GM23338 (cell line): ENCODE results near the gene SCUBE2. TPM values are rescaled to one million over a fixed set of nuclear protein-coding genes. Genes with fewer than 3 reads are reported as not detected.

ENCODE experiments used
- ATAC-seq: fragments of 200-7000 bp; cut with Tn5 transposase; 3 replicates; pipeline ENCODE4 v1.9.1; 2020
- DNase-seq: peaks from one replicate; pipeline ENCODE4 v3.0.0-alpha.2; 2015; ENCODE audit warnings: low spot score
- H2AFZ ChIP-seq: fragments of 200-600 bp; sonication (generic); 2 replicates; pipeline ENCODE4 v1.8.0; 2016; ENCODE audit warnings: antibody characterized with exemption, mild to moderate bottlenecking, moderate library complexity
- H3F3A ChIP-seq: fragments of 200-600 bp; sonication (generic); replicated peaks from 2 replicates; pipeline ENCODE4 v1.8.0; 2017; ENCODE audit warnings: antibody characterized with exemption, mixed run types, low read depth
- H3K27ac ChIP-seq: fragments of 200-600 bp; sonication (generic); 2 replicates; pipeline ENCODE4 v1.6.1; 2016; ENCODE audit warnings: low read depth
- H3K27me3 ChIP-seq: fragments of 200-600 bp; sonication (generic); 2 replicates; pipeline ENCODE4 v1.8.0; 2016; ENCODE audit warnings: mild to moderate bottlenecking, mixed run types, moderate library complexity; ENCODE audit not compliant: insufficient read depth
- H3K36me3 ChIP-seq: fragments of 200-600 bp; sonication (generic); 2 replicates; pipeline ENCODE4 v1.8.0; 2016; ENCODE audit warnings: mild to moderate bottlenecking; ENCODE audit not compliant: insufficient read depth
- H3K4me1 ChIP-seq: fragments of 200-600 bp; sonication (generic); 2 replicates; pipeline ENCODE4 v1.8.0; 2016; ENCODE audit warnings: mild to moderate bottlenecking, moderate library complexity; ENCODE audit not compliant: insufficient read depth
- H3K4me2 ChIP-seq: fragments of 200-600 bp; sonication (generic); 2 replicates; pipeline ENCODE4 v1.7.1; 2017; ENCODE audit warnings: mixed run types
- H3K4me3 ChIP-seq: fragments of 200-600 bp; sonication (generic); 2 replicates; pipeline ENCODE4 v1.6.1; 2016; ENCODE audit warnings: mixed run types
- H3K79me2 ChIP-seq: fragments of 200-600 bp; sonication (generic); replicated peaks from 2 replicates; pipeline ENCODE4 v1.8.0; 2017; ENCODE audit warnings: mild to moderate bottlenecking; ENCODE audit not compliant: insufficient read depth
- H3K9me2 ChIP-seq: fragments of 200-600 bp; sonication (generic); 2 replicates; pipeline ENCODE4 v1.8.0; 2017; ENCODE audit not compliant: insufficient read depth
- H4K20me1 ChIP-seq: fragments of 200-600 bp; sonication (generic); replicated peaks from 2 replicates; pipeline ENCODE4 v1.8.0; 2017; ENCODE audit warnings: mild to moderate bottlenecking; ENCODE audit not compliant: insufficient read depth
- H3K27ac Mint-ChIP-seq: 2 replicates; pipeline ENCODE4 v1.8.0; 2020; ENCODE audit warnings: inconsistent platforms, mild to moderate bottlenecking, moderate library complexity, mixed read lengths
- H3K27me3 Mint-ChIP-seq: 3 replicates; pipeline ENCODE4 v1.8.0; 2022; ENCODE audit warnings: low read depth, mild to moderate bottlenecking, moderate library complexity, mixed read lengths, inconsistent platforms; ENCODE audit not compliant: insufficient read depth, poor library complexity
- H3K36me3 Mint-ChIP-seq: 3 replicates; pipeline ENCODE4 v1.8.0; 2021; ENCODE audit warnings: low read depth, mild to moderate bottlenecking, inconsistent platforms, moderate library complexity, mixed read lengths
- H3K4me1 Mint-ChIP-seq: 3 replicates; pipeline ENCODE4 v1.8.0; 2020; ENCODE audit warnings: mild to moderate bottlenecking, inconsistent platforms, mixed read lengths
- H3K4me3 Mint-ChIP-seq: 3 replicates; pipeline ENCODE4 v1.8.0; 2021; ENCODE audit warnings: moderate library complexity, mild to moderate bottlenecking, inconsistent platforms, mixed read lengths
- H3K9me3 Mint-ChIP-seq: 3 replicates; pipeline ENCODE4 v1.8.0; 2020; ENCODE audit warnings: moderate library complexity, mild to moderate bottlenecking, inconsistent platforms, mixed read lengths
- CREB1 ChIP-seq: fragments of 250-450 bp; sonication (Bioruptor Pico); IDR thresholded peaks from 2 replicates; pipeline ENCODE4 v1.5.0; 2020; ENCODE audit warnings: low read depth, mild to moderate bottlenecking, moderate library complexity
- CTCF ChIP-seq, 2 experiments: fragments of 200-600 bp in 1 of 2; sonication (generic) in 1 of 2; conservative IDR thresholded peaks; 2 replicates each; pipeline versions ENCODE4 v1.5.1 to v1.6.1; 2016 to 2017; ENCODE audit warnings: antibody characterized with exemption in 2 of 2, low read depth in 2 of 2, mild to moderate bottlenecking in 2 of 2, moderate library complexity in 1 of 2
- EZH2 ChIP-seq: fragments of 200-600 bp; sonication (generic); IDR thresholded peaks from one replicate; pipeline ENCODE4 v1.8.0; 2017; ENCODE audit warnings: antibody characterized with exemption, mild to moderate bottlenecking, low read depth; ENCODE audit not compliant: unreplicated experiment
- EZH2phosphoT487 ChIP-seq: fragments of 200-600 bp; sonication (generic); IDR thresholded peaks from one replicate; pipeline ENCODE4 v1.8.1; 2018; ENCODE audit warnings: antibody characterized with exemption; ENCODE audit not compliant: unreplicated experiment
- JUNB ChIP-seq: IDR thresholded peaks from one replicate; pipeline ENCODE4 v1.6.1; 2016; ENCODE audit warnings: antibody characterized with exemption; ENCODE audit not compliant: unreplicated experiment
- NANOG ChIP-seq: IDR thresholded peaks from 2 replicates; pipeline ENCODE4 v1.6.1; 2016; ENCODE audit warnings: antibody characterized with exemption, borderline replicate concordance
- POLR2AphosphoS5 ChIP-seq: IDR thresholded peaks from 2 replicates; pipeline ENCODE4 v1.6.1; 2016; ENCODE audit warnings: antibody characterized with exemption, low read depth
- STAT1 ChIP-seq: IDR thresholded peaks from one replicate; pipeline ENCODE4 v1.6.1; 2016; ENCODE audit warnings: antibody characterized with exemption; ENCODE audit not compliant: unreplicated experiment
- ZNF114 ChIP-seq: fragments of 250-450 bp; sonication (Bioruptor Pico); IDR thresholded peaks from 2 replicates; pipeline ENCODE4 v1.5.0; 2020; ENCODE audit warnings: mild to moderate bottlenecking, moderate library complexity
- ZNF331 ChIP-seq: fragments of 250-450 bp; sonication (Bioruptor Pico); IDR thresholded peaks from 2 replicates; pipeline ENCODE4 v1.5.0; 2020; ENCODE audit warnings: low read depth, mild to moderate bottlenecking, moderate library complexity
- polyA plus RNA-seq: library from polyadenylated mRNA; unstranded; fragments of >200 nt; fragmentation: Nextera tagmentation; extraction: Ambion mirVana; gene quantifications from 2 replicates; pipeline ENCODE4 v1.2.1, GENCODE V29; 2016
- total RNA-seq: library from RNA; depleted of rRNA; stranded (reverse); fragments of >200 nt; shearing (Covaris generic); gene quantifications from 2 replicates; pipeline ENCODE4 v1.2.3, GENCODE V29; 2014
- TF ChIP-seq, protein P1 (sequence below): IDR thresholded peaks from 2 replicates; pipeline ENCODE4 v1.6.1; 2016; ENCODE audit warnings: antibody characterized with exemption
- TF ChIP-seq, protein P2 (sequence below): fragments of 250-450 bp; sonication (Bioruptor Pico); IDR thresholded peaks from 2 replicates; pipeline ENCODE4 v1.5.0; 2020; ENCODE audit warnings: mild to moderate bottlenecking, moderate library complexity
- TF ChIP-seq, protein P3 (sequence below): IDR thresholded peaks from one replicate; pipeline ENCODE4 v1.6.1; 2018; ENCODE audit warnings: antibody characterized with exemption; ENCODE audit not compliant: unreplicated experiment

SCUBE2 gene
- total and polyA plus RNA-seq, 2 experiments from 2014 or later: 0.47 to 0.63 TPM

DNA sequence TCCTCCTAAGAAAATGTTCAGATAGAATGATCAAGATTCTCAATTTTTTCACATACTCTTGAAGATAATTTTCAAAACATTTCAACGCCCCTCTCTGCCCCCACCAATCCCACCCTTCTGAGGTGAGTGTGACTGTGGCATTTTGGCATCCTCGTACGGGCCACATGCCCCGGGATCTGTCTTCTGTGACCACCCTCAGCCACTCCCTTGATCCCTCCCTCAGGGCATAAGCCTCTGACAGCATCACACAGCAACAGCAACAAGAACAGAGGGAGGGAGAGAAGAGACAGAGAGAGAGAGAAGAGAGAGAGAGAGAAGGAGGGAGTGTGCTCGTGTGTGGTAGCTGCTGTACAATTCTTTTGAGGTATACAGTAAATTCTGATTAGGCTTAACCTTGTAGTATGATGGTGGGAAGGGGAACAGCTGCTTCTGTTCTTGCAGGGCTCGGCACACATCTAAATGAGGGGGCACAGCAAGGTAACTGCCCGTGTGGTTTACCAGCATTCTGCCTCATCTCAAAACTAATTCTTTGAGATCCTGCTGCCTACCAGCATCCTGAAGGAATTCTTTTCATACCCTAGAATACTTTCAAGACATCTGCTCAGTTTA, 21.4 kb downstream of the SCUBE2 start:
- no peaks in the 10 kb centered on the region for H4K20me1 ChIP-seq
- peaks cover 1% of the 10 kb centered on the region for H3K27me3 Mint-ChIP-seq
- H2AFZ ChIP-seq: no peak overlapping the region
- no peaks in the 10 kb centered on the region for H3K36me3 ChIP-seq
- DNase-seq (no peak), ATAC-seq (no peak)
- TF ChIP-seq EZH2phosphoT487 (no peak), CTCF (conservative IDR thresholded peaks at IDR 0.05; ENCODE audit: low read depth in 2 of 2) (no peak), STAT1 (no peak), CREB1 (no peak), POLR2AphosphoS5 (no peak), ZNF114 (CRISPR knock-in tag) (no peak), ZNF331 (CRISPR knock-in tag) (no peak), NANOG (no peak), JUNB (no peak), EZH2 (no peak)
- TF ChIP-seq, protein P1, sequence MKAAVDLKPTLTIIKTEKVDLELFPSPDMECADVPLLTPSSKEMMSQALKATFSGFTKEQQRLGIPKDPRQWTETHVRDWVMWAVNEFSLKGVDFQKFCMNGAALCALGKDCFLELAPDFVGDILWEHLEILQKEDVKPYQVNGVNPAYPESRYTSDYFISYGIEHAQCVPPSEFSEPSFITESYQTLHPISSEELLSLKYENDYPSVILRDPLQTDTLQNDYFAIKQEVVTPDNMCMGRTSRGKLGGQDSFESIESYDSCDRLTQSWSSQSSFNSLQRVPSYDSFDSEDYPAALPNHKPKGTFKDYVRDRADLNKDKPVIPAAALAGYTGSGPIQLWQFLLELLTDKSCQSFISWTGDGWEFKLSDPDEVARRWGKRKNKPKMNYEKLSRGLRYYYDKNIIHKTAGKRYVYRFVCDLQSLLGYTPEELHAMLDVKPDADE: no peak
- TF ChIP-seq, protein P2, sequence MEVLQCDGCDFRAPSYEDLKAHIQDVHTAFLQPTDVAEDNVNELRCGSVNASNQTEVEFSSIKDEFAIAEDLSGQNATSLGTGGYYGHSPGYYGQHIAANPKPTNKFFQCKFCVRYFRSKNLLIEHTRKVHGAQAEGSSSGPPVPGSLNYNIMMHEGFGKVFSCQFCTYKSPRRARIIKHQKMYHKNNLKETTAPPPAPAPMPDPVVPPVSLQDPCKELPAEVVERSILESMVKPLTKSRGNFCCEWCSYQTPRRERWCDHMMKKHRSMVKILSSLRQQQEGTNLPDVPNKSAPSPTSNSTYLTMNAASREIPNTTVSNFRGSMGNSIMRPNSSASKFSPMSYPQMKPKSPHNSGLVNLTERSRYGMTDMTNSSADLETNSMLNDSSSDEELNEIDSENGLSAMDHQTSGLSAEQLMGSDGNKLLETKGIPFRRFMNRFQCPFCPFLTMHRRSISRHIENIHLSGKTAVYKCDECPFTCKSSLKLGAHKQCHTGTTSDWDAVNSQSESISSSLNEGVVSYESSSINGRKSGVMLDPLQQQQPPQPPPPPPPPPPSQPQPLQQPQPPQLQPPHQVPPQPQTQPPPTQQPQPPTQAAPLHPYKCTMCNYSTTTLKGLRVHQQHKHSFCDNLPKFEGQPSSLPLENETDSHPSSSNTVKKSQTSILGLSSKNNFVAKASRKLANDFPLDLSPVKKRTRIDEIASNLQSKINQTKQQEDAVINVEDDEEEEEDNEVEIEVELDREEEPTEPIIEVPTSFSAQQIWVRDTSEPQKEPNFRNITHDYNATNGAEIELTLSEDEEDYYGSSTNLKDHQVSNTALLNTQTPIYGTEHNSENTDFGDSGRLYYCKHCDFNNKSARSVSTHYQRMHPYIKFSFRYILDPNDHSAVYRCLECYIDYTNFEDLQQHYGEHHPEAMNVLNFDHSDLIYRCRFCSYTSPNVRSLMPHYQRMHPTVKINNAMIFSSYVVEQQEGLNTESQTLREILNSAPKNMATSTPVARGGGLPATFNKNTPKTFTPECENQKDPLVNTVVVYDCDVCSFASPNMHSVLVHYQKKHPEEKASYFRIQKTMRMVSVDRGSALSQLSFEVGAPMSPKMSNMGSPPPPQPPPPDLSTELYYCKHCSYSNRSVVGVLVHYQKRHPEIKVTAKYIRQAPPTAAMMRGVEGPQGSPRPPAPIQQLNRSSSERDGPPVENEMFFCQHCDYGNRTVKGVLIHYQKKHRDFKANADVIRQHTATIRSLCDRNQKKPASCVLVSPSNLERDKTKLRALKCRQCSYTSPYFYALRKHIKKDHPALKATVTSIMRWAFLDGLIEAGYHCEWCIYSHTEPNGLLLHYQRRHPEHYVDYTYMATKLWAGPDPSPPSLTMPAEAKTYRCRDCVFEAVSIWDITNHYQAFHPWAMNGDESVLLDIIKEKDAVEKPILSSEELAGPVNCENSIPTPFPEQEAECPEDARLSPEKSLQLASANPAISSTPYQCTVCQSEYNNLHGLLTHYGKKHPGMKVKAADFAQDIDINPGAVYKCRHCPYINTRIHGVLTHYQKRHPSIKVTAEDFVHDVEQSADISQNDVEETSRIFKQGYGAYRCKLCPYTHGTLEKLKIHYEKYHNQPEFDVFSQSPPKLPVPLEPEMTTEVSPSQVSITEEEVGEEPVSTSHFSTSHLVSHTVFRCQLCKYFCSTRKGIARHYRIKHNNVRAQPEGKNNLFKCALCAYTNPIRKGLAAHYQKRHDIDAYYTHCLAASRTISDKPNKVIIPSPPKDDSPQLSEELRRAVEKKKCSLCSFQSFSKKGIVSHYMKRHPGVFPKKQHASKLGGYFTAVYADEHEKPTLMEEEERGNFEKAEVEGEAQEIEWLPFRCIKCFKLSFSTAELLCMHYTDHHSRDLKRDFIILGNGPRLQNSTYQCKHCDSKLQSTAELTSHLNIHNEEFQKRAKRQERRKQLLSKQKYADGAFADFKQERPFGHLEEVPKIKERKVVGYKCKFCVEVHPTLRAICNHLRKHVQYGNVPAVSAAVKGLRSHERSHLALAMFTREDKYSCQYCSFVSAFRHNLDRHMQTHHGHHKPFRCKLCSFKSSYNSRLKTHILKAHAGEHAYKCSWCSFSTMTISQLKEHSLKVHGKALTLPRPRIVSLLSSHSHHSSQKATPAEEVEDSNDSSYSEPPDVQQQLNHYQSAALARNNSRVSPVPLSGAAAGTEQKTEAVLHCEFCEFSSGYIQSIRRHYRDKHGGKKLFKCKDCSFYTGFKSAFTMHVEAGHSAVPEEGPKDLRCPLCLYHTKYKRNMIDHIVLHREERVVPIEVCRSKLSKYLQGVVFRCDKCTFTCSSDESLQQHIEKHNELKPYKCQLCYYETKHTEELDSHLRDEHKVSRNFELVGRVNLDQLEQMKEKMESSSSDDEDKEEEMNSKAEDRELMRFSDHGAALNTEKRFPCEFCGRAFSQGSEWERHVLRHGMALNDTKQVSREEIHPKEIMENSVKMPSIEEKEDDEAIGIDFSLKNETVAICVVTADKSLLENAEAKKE (CRISPR knock-in tag): no peak
- TF ChIP-seq, protein P3, sequence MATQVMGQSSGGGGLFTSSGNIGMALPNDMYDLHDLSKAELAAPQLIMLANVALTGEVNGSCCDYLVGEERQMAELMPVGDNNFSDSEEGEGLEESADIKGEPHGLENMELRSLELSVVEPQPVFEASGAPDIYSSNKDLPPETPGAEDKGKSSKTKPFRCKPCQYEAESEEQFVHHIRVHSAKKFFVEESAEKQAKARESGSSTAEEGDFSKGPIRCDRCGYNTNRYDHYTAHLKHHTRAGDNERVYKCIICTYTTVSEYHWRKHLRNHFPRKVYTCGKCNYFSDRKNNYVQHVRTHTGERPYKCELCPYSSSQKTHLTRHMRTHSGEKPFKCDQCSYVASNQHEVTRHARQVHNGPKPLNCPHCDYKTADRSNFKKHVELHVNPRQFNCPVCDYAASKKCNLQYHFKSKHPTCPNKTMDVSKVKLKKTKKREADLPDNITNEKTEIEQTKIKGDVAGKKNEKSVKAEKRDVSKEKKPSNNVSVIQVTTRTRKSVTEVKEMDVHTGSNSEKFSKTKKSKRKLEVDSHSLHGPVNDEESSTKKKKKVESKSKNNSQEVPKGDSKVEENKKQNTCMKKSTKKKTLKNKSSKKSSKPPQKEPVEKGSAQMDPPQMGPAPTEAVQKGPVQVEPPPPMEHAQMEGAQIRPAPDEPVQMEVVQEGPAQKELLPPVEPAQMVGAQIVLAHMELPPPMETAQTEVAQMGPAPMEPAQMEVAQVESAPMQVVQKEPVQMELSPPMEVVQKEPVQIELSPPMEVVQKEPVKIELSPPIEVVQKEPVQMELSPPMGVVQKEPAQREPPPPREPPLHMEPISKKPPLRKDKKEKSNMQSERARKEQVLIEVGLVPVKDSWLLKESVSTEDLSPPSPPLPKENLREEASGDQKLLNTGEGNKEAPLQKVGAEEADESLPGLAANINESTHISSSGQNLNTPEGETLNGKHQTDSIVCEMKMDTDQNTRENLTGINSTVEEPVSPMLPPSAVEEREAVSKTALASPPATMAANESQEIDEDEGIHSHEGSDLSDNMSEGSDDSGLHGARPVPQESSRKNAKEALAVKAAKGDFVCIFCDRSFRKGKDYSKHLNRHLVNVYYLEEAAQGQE: no peak
- H3K27ac ChIP-seq: no peak overlapping the region
- no peaks in the 10 kb centered on the region for H3K27me3 ChIP-seq
- H3K4me1 Mint-ChIP-seq: peaks cover 25% of the 10 kb centered on the region; the same call in 2 of the 3 replicates
- no peaks in the 10 kb centered on the region for H3F3A ChIP-seq
- no peak overlapping the region for H3K4me3 Mint-ChIP-seq
- H3K9me2 ChIP-seq: no peaks in the 10 kb centered on the region
- H3K4me3 ChIP-seq: no peak overlapping the region
- H3K27ac Mint-ChIP-seq: no peak overlapping the region
- H3K9me3 Mint-ChIP-seq: no peaks in the 10 kb centered on the region; the same call in 2 of the 3 replicates
- H3K4me1 ChIP-seq: no peaks in the 10 kb centered on the region
- no peak overlapping the region for H3K4me2 ChIP-seq
- H3K79me2 ChIP-seq: no peaks in the 10 kb centered on the region
- H3K36me3 Mint-ChIP-seq: no peaks in the 10 kb centered on the region
